ENCODE results near the gene TBC1D10B.
"Not testable (repeated sequence)": the region's sequence is repeated elsewhere in the genome, so short reads cannot be mapped to it uniquely, and the experiment has no call there.

TBC1D10B gene

GRCh38 chr16:30397056-30397455 lies 26.8 kb upstream of the TBC1D10B start:
- no peak for FAIRE-seq

- FAIRE-seq = not testable (repeated sequence)
These were observed 26.3 kb upstream of the TBC1D10B start for GRCh38 chr16:30396627-30397026.

- no peak for FAIRE-seq
These were observed 25.8 kb upstream of the TBC1D10B start for GRCh38 chr16:30395992-30396585.

- FAIRE-seq = no peak
These were observed 25.1 kb upstream of the TBC1D10B start, which contains the start of gene ZNF48 for GRCh38 chr16:30395155-30395991. Gene ZNF48, plus strand, starts transcription at chr16:30395420. Its CDS starts 375 bp downstream, at chr16:30395795.

- FAIRE-seq = no peak
These were observed 24.4 kb upstream of the TBC1D10B start for GRCh38 chr16:30394592-30395154.

GRCh38 chr16:30383521-30383920 lies 13.2 kb upstream of the TBC1D10B start:
- FAIRE-seq = no peak

- no peak for FAIRE-seq
These were observed 12.0 kb upstream of the TBC1D10B start, which contains the start of gene SEPTIN1 for GRCh38 chr16:30382111-30382881. Gene SEPTIN1, minus strand, starts transcription at chr16:30382561. Its CDS starts 19 bp downstream, at chr16:30382542.

GRCh38 chr16:30381291-30382041 lies 11.2 kb upstream of the TBC1D10B start:
- no peak for FAIRE-seq

GRCh38 chr16:30380803-30381208 lies 10.5 kb upstream of the TBC1D10B start:
- no peak for FAIRE-seq

GRCh38 chr16:30380072-30380802 lies 9.9 kb upstream of the TBC1D10B start:
- FAIRE-seq = no peak

GRCh38 chr16:30379158-30379783 lies 9.0 kb upstream of the TBC1D10B start:
- no peak for FAIRE-seq

GRCh38 chr16:30378236-30379157 lies 8.2 kb upstream of the TBC1D10B start:
- peak; percentile 88 for FAIRE-seq

GRCh38 chr16:30377812-30378235 lies 7.5 kb upstream of the TBC1D10B start:
- peak; percentile 89 for FAIRE-seq

- FAIRE-seq = no peak
These were observed 6.9 kb upstream of the TBC1D10B start for GRCh38 chr16:30377050-30377811.

- FAIRE-seq = no peak
These were observed 6.2 kb upstream of the TBC1D10B start for GRCh38 chr16:30376461-30376902.

- no peak for FAIRE-seq
These were observed 5.6 kb upstream of the TBC1D10B start for GRCh38 chr16:30375864-30376263.

GRCh38 chr16:30374538-30374937 lies 4.2 kb upstream of the TBC1D10B start, which contains the start of gene MYL11:
Gene MYL11, plus strand, starts transcription at chr16:30374802. Its CDS starts 56 bp downstream, at chr16:30374858.
- no peak for FAIRE-seq

- no peak for FAIRE-seq
These were observed 2.4 kb upstream of the TBC1D10B start for GRCh38 chr16:30372725-30373124.

Measured in G401.6 (cell line).